ENCODE results near the gene PFDN5. TPM values are rescaled to one million over a fixed set of nuclear protein-coding genes. Genes with fewer than 3 reads are reported as not detected.

Gene PFDN5
- total RNA-seq, 1 experiment from 2014 or later, result 519 TPM

- H3K36me3 ChIP-seq (ENCODE audit: low read depth, low read length), result peaks cover 7% of the 10 kb centered on the region; the same call in 1 of the 2 replicates
- ChIA-PET CTCF (interaction anchor here (0.5 to 1.3 kb wide), 3 partner anchors 53 to 112 kb away, joined by 3 to 6 read pairs (median 4); partner anchors contain the start of gene AAAS), POLR2A (ENCODE audit: unreplicated experiment) (interaction anchor here (1.3 kb wide), 1 partner anchor 48 kb away, joined by 5 read pairs; no protein-coding TSS in a partner anchor)
- peaks cover 28% of the 10 kb centered on the region for H3K4me1 ChIP-seq (ENCODE audit: insufficient read depth, low read length)
- peaks cover 32% of the 10 kb centered on the region for H3K79me2 ChIP-seq (ENCODE audit: low read length)
- H3F3A ChIP-seq (ENCODE audit: low read length, unreplicated experiment), result no peaks in the 10 kb centered on the region
- no peaks in the 10 kb centered on the region for H3K27me3 ChIP-seq (ENCODE audit: low read length)
- H4K20me1 ChIP-seq (ENCODE audit: low read length), result peaks cover 7% of the 10 kb centered on the region; the same call in 1 of the 2 replicates
- H3K27ac ChIP-seq (ENCODE audit: low read length), result peak within 1 kb of the TSS; percentile 44
- peak within 1 kb of the TSS; percentile 93 for H2AFZ ChIP-seq (ENCODE audit: low read length)
- intact Hi-C loops (cut with micrococcal nuclease), result loop anchor here (1.0 to 2.0 kb wide), 2 partner anchors 15 to 55 kb away; a partner anchor contains a TSS
- TF ChIP-seq CTCF (conservative IDR thresholded peaks at IDR 0.05; ENCODE audit: low read depth, low read length), result 0 out of 2 replicates have a peak, but pooled peaks have one; percentile 19
- TF ChIP-seq EZH2 (IDR thresholded peaks at IDR 0.05; ENCODE audit: low read length, unreplicated experiment), result no peak
- TF ChIP-seq EZH2phosphoT487 (IDR thresholded peaks at IDR 0.05; ENCODE audit: borderline replicate concordance, low read length), result no peak
- H3K4me2 ChIP-seq (ENCODE audit: low read length), result peak within 1 kb of the TSS; percentile 93
- peak within 1 kb of the TSS; percentile 82 for H3K4me3 ChIP-seq (ENCODE audit: low read length)
- H3K9me3 ChIP-seq (ENCODE audit: low read length), result no peaks in the 10 kb centered on the region
- no TSS peak for BruUV-seq (replicated peaks)
- peak; percentile 71 for DNase-seq
- H3K9me2 ChIP-seq (replicated peaks; ENCODE audit: low read length), result no peaks in the 10 kb centered on the region
- peak within 1 kb of the TSS; percentile 77 for H3K9ac ChIP-seq (ENCODE audit: low read length)
- ATAC-seq, result peak; percentile 88
Measured at GRCh38 chr12:53267999-53268629, 27.2 kb upstream of the PFDN5 start, which contains the start of gene ESPL1. TSS of gene ESPL1 (plus strand) at chr12:53268299. CDS start at chr12:53268767, 468 bp downstream.

- Histone ChIP-seq H3K4me1 (ENCODE audit: insufficient read depth, low read length) (peaks cover 28% of the 10 kb centered on the region), H3K4me3 (ENCODE audit: low read length) (peak overlapping the region; percentile 82), H3K9me3 (ENCODE audit: low read length) (no peaks in the 10 kb centered on the region), H4K20me1 (ENCODE audit: low read length) (peaks cover 7% of the 10 kb centered on the region; the same call in 1 of the 2 replicates), H3K4me2 (ENCODE audit: low read length) (peak overlapping the region; percentile 93), H3K36me3 (ENCODE audit: low read depth, low read length) (peaks cover 7% of the 10 kb centered on the region; the same call in 1 of the 2 replicates), H3K9ac (ENCODE audit: low read length) (peak overlapping the region; percentile 77), H3F3A (ENCODE audit: low read length, unreplicated experiment) (no peaks in the 10 kb centered on the region), H3K79me2 (ENCODE audit: low read length) (peaks cover 32% of the 10 kb centered on the region), H3K9me2 (replicated peaks; ENCODE audit: low read length) (no peaks in the 10 kb centered on the region), H2AFZ (ENCODE audit: low read length) (peak overlapping the region; percentile 93), H3K27ac (ENCODE audit: low read length) (peak overlapping the region; percentile 44; the same call in 1 of the 2 replicates), H3K27me3 (ENCODE audit: low read length) (no peaks in the 10 kb centered on the region)
- no peak for TF ChIP-seq EZH2 (IDR thresholded peaks at IDR 0.05; ENCODE audit: low read length, unreplicated experiment)
- no peak for TF ChIP-seq CTCF (conservative IDR thresholded peaks at IDR 0.05; ENCODE audit: low read depth, low read length)
- TF ChIP-seq EZH2phosphoT487 (IDR thresholded peaks at IDR 0.05; ENCODE audit: borderline replicate concordance, low read length), result no peak
- TSS peak; percentile 78 for BruUV-seq (replicated peaks)
- intact Hi-C loops (cut with micrococcal nuclease), result loop anchor here (1.0 to 2.0 kb wide), 2 partner anchors 16 to 56 kb away; a partner anchor contains a TSS
- DNase-seq (no peak), ATAC-seq (peak; percentile 42; the same call in 1 of the 2 replicates)
- ChIA-PET CTCF (interaction anchor here (1.3 kb wide), 1 partner anchor 55 kb away, joined by 4 read pairs; no protein-coding TSS in a partner anchor), POLR2A (ENCODE audit: unreplicated experiment) (interaction anchor here (0.6 to 1.3 kb wide), 4 partner anchors 25 to 190 kb away, joined by 3 to 6 read pairs (median 4); partner anchors contain the start of gene SPRYD3)
Measured at GRCh38 chr12:53268630-53269562, 26.4 kb upstream of the PFDN5 start.

All from PC-3 (cell line).